ENCODE data around the gene SPINT2. TPM values are rescaled to one million over a fixed set of nuclear protein-coding genes. Genes with fewer than 3 reads are reported as not detected.

The SPINT2 gene
- total and polyA plus RNA-seq, 2 of the 13 experiments (the other 11 are each of a cell fraction or from before 2014, with no cell fraction given): 0.31 to 0.77 TPM

DNA sequence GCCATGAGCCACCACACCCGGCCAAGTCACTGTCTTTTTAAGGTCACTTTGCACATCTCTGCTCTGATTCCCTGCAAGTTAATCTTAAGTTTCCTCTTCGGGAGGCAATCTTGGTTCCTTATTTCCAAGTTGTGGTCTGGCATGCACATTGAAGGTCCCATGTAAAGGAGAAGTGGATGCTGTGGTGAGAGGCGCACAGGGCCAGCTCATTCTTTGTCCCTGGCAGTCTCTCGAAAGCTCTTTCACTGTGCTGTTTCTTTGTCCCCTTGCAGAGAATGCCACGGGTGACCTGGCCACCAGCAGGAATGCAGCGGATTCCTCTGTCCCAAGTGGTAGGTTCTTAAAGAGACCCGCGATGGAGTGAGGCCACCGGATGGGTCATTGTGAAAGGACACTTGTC, 23.2 kb downstream of the SPINT2 start:
- H3K4me3 ChIP-seq (replicated peaks in 1 of 3; ENCODE audit: insufficient read depth in 1 of 3, low read depth in 2 of 3, low read length in 3 of 3): no peak overlapping the region
- H3K4me2 ChIP-seq (ENCODE audit: low read depth, low read length): no peak overlapping the region
- H4K20me1 ChIP-seq (ENCODE audit: insufficient read depth, low read length): no peaks in the 10 kb centered on the region
- ChIA-PET CTCF (ENCODE audit: low intra/inter-chr PET ratio, low total read pairs) (no interaction called here), POLR2A (no interaction called here)
- intact Hi-C loops (cut with micrococcal nuclease; ENCODE audit: unreplicated experiment): no loop called here
- H3K9ac ChIP-seq (ENCODE audit: insufficient read depth, low read depth, low read length): no peak overlapping the region
- no peak overlapping the region for H2AFZ ChIP-seq (ENCODE audit: low read length)
- ATAC-seq: no peak
- WGBS (ENCODE audit: low lambda C conversion rate): 38% methylated on average over 9 of the region's 9 CpGs
- BruUV-seq (replicated peaks): no TSS peak
- in situ Hi-C loops (cut with HindIII; ENCODE audit: extremely low pct_ligation_motif_present, low pct_unique_long_range_greater_than_20kb): no loop called here
- TF ChIP-seq, protein P1, sequence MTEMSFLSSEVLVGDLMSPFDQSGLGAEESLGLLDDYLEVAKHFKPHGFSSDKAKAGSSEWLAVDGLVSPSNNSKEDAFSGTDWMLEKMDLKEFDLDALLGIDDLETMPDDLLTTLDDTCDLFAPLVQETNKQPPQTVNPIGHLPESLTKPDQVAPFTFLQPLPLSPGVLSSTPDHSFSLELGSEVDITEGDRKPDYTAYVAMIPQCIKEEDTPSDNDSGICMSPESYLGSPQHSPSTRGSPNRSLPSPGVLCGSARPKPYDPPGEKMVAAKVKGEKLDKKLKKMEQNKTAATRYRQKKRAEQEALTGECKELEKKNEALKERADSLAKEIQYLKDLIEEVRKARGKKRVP (CRISPR knock-in tag; IDR thresholded peaks at IDR 0.05): no peak
- no peak for TF ChIP-seq ZNF616 (CRISPR knock-in tag; IDR thresholded peaks at IDR 0.05; ENCODE audit: low read depth)
- TF ChIP-seq, protein P2, sequence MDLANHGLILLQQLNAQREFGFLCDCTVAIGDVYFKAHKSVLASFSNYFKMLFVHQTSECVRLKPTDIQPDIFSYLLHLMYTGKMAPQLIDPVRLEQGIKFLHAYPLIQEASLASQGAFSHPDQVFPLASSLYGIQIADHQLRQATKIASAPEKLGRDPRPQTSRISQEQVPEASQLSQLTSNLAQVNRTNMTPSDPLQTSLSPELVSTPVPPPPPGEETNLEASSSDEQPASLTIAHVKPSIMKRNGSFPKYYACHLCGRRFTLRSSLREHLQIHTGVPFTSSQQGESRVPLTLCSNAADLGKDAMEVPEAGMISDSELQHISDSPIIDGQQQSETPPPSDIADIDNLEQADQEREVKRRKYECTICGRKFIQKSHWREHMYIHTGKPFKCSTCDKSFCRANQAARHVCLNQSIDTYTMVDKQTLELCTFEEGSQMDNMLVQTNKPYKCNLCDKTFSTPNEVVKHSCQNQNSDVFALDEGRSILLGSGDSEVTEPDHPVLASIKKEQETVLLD (CRISPR knock-in tag; IDR thresholded peaks at IDR 0.05; ENCODE audit: low read depth): no peak
- no peak for TF ChIP-seq TOPORS (CRISPR knock-in tag; IDR thresholded peaks at IDR 0.05)
- TF ChIP-seq TCF7L2 (IDR thresholded peaks at IDR 0.05; ENCODE audit: low read depth, low read length): no peak
- TF ChIP-seq, protein P3, sequence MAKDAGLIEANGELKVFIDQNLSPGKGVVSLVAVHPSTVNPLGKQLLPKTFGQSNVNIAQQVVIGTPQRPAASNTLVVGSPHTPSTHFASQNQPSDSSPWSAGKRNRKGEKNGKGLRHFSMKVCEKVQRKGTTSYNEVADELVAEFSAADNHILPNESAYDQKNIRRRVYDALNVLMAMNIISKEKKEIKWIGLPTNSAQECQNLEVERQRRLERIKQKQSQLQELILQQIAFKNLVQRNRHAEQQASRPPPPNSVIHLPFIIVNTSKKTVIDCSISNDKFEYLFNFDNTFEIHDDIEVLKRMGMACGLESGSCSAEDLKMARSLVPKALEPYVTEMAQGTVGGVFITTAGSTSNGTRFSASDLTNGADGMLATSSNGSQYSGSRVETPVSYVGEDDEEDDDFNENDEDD (CRISPR knock-in tag; IDR thresholded peaks at IDR 0.05; ENCODE audit: borderline replicate concordance): no peak
- no peak for TF ChIP-seq NFE2L1 (CRISPR knock-in tag; IDR thresholded peaks at IDR 0.05; ENCODE audit: borderline replicate concordance)
- TF ChIP-seq ZNF614 (CRISPR knock-in tag; IDR thresholded peaks at IDR 0.05; ENCODE audit: borderline replicate concordance): no peak
- TF ChIP-seq ZNF143 (CRISPR knock-in tag; IDR thresholded peaks at IDR 0.05): no peak
- TF ChIP-seq IKZF1 (IDR thresholded peaks at IDR 0.05): no peak
- TF ChIP-seq, protein P4, sequence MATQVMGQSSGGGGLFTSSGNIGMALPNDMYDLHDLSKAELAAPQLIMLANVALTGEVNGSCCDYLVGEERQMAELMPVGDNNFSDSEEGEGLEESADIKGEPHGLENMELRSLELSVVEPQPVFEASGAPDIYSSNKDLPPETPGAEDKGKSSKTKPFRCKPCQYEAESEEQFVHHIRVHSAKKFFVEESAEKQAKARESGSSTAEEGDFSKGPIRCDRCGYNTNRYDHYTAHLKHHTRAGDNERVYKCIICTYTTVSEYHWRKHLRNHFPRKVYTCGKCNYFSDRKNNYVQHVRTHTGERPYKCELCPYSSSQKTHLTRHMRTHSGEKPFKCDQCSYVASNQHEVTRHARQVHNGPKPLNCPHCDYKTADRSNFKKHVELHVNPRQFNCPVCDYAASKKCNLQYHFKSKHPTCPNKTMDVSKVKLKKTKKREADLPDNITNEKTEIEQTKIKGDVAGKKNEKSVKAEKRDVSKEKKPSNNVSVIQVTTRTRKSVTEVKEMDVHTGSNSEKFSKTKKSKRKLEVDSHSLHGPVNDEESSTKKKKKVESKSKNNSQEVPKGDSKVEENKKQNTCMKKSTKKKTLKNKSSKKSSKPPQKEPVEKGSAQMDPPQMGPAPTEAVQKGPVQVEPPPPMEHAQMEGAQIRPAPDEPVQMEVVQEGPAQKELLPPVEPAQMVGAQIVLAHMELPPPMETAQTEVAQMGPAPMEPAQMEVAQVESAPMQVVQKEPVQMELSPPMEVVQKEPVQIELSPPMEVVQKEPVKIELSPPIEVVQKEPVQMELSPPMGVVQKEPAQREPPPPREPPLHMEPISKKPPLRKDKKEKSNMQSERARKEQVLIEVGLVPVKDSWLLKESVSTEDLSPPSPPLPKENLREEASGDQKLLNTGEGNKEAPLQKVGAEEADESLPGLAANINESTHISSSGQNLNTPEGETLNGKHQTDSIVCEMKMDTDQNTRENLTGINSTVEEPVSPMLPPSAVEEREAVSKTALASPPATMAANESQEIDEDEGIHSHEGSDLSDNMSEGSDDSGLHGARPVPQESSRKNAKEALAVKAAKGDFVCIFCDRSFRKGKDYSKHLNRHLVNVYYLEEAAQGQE (IDR thresholded peaks at IDR 0.05; ENCODE audit: borderline replicate concordance in 1 of 2, low read depth in 1 of 2, low read length in 2 of 2): no peak
- no peak for TF ChIP-seq HDAC6 (IDR thresholded peaks at IDR 0.05; ENCODE audit: low read depth, low read length)
- no peak for TF ChIP-seq SAFB2 (CRISPR knock-in tag; IDR thresholded peaks at IDR 0.05; ENCODE audit: borderline replicate concordance, low read depth)
- FAIRE-seq: no peak
- no peak overlapping the region for H3K27ac ChIP-seq (ENCODE audit: extremely low read length, insufficient read depth, low read length)
- no peaks in the 10 kb centered on the region for H3K9me3 ChIP-seq (ENCODE audit: low read length)
- no peaks in the 10 kb centered on the region for H3K79me2 ChIP-seq (ENCODE audit: insufficient read depth, low read length)
- DNase-seq (ENCODE audit: low spot score): no peak
- H3K27me3 ChIP-seq (ENCODE audit: control insufficient read depth in 1 of 2, insufficient read depth in 2 of 2, low read length in 2 of 2): peaks cover 3 to 16% of the 10 kb centered on the region in 2 experiments; a peak in 4 of 5 replicates
- H3K4me1 ChIP-seq (ENCODE audit: insufficient read depth, low read length): no peaks in the 10 kb centered on the region
- H3K36me3 ChIP-seq (replicated peaks in 1 of 2; ENCODE audit: control insufficient read depth in 1 of 2, insufficient read depth in 2 of 2, low read length in 2 of 2): no peaks in the 10 kb centered on the region
